ENCODE results near the gene RAB7B.
A peak's percentile ranks its signal among the peaks of the same experiment; 100 is the strongest.
"Not testable (repeated sequence)": the region's sequence is repeated elsewhere in the genome, so short reads cannot be mapped to it uniquely, and the experiment has no call there.

Gene RAB7B

GRCh38 chr1:206003854-206004800, 932 bp upstream of the RAB7B start:
- no peak for TF ChIP-seq MAX (IDR thresholded peaks at IDR 0.05; ENCODE audit: low read depth, low read length)
- no peak for TF ChIP-seq POLR2A (IDR thresholded peaks at IDR 0.05; ENCODE audit: extremely low read depth, insufficient read length)
- no peak for TF ChIP-seq MYC (IDR thresholded peaks at IDR 0.05; ENCODE audit: low read depth, low read length)
- no peak for TF ChIP-seq CTCF (IDR thresholded peaks at IDR 0.05; ENCODE audit: low read depth, low read length)
- H3K4me3 ChIP-seq (ENCODE audit: low read depth, low read length) = no peak overlapping the region
- DNase-seq (ENCODE audit: low read depth) = no peak

- no peak for DNase-seq (ENCODE audit: low read depth)
- H3K4me3 ChIP-seq (ENCODE audit: low read depth, low read length) = peak overlapping the region; percentile 56
- TF ChIP-seq CTCF (IDR thresholded peaks at IDR 0.05; ENCODE audit: low read depth, low read length) = no peak
Observed at GRCh38 chr1:206002160-206002559, 1.0 kb downstream of the RAB7B start.

GRCh38 chr1:206001476-206001888, 1.7 kb downstream of the RAB7B start:
- no peak for TF ChIP-seq MYC (IDR thresholded peaks at IDR 0.05; ENCODE audit: low read depth, low read length)
- TF ChIP-seq MAX (IDR thresholded peaks at IDR 0.05; ENCODE audit: low read depth, low read length) = no peak
- no peak for TF ChIP-seq POLR2A (IDR thresholded peaks at IDR 0.05; ENCODE audit: extremely low read depth, insufficient read length)
- no peak for TF ChIP-seq CTCF (IDR thresholded peaks at IDR 0.05; ENCODE audit: low read depth, low read length)
- peak overlapping the region; percentile 56 for H3K4me3 ChIP-seq (ENCODE audit: low read depth, low read length)
- DNase-seq (ENCODE audit: low read depth) = peak; percentile 94

- TF ChIP-seq POLR2A (IDR thresholded peaks at IDR 0.05; ENCODE audit: extremely low read depth, insufficient read length) = no peak
- TF ChIP-seq MYC (IDR thresholded peaks at IDR 0.05; ENCODE audit: low read depth, low read length) = no peak
- no peak for TF ChIP-seq CTCF (IDR thresholded peaks at IDR 0.05; ENCODE audit: low read depth, low read length)
- no peak for TF ChIP-seq MAX (IDR thresholded peaks at IDR 0.05; ENCODE audit: low read depth, low read length)
- peak; percentile 27 for DNase-seq (ENCODE audit: low read depth)
- peak overlapping the region; percentile 0 for H3K4me3 ChIP-seq (ENCODE audit: low read depth, low read length)
Observed at GRCh38 chr1:206000641-206001339, 2.4 kb downstream of the RAB7B start.

- no peak for DNase-seq (ENCODE audit: low read depth)
- TF ChIP-seq MYC (IDR thresholded peaks at IDR 0.05; ENCODE audit: low read depth, low read length) (no peak), CTCF (IDR thresholded peaks at IDR 0.05; ENCODE audit: low read depth, low read length) (no peak), POLR2A (IDR thresholded peaks at IDR 0.05; ENCODE audit: extremely low read depth, insufficient read length) (no peak), MAX (IDR thresholded peaks at IDR 0.05; ENCODE audit: low read depth, low read length) (no peak)
- H3K4me3 ChIP-seq (ENCODE audit: low read depth, low read length) = no peak overlapping the region
Observed at GRCh38 chr1:205998457-205999241, 4.5 kb downstream of the RAB7B start.

- not testable (repeated sequence) for H3K4me3 ChIP-seq (ENCODE audit: low read depth, low read length); DNase-seq (ENCODE audit: low read depth)
Observed at GRCh38 chr1:205996641-205997040, 6.6 kb downstream of the RAB7B start.

Data from NB4 (cell line).